HG02981 (cell line): ENCODE measurements around the gene XKR7.

Experiments
- ATAC-seq: cut with Tn5 transposase; IDR thresholded peaks from one replicate; pipeline ENCODE4 v1.9.1; 2021; ENCODE audit warnings: mild to moderate bottlenecking, moderate library complexity; ENCODE audit not compliant: unreplicated experiment

XKR7 gene

GRCh38 chr20:31939661-31940060 lies 28.3 kb upstream of the XKR7 start:
- no peak for ATAC-seq

DNA sequence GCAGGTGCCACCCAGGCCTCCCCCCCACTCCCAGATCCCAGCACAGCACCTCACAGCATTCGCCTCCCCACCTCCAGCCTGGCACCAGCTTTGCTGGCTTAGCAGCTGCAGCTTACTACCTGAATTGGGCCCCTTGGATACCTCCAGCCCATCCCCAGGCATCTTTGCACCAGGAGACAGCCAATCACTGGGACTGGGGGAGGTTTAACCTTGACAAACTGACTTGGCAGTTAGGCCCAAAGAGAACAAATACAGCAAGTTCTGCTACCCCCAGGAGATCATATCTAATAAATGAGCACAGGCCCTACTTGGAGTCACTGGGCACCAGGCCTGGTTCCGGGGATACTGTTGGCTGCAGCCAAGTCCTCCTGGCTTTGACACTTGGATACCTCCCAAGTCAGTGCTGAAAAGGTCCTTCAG lies 24.9 kb upstream of the XKR7 start:
- no peak for ATAC-seq

DNA sequence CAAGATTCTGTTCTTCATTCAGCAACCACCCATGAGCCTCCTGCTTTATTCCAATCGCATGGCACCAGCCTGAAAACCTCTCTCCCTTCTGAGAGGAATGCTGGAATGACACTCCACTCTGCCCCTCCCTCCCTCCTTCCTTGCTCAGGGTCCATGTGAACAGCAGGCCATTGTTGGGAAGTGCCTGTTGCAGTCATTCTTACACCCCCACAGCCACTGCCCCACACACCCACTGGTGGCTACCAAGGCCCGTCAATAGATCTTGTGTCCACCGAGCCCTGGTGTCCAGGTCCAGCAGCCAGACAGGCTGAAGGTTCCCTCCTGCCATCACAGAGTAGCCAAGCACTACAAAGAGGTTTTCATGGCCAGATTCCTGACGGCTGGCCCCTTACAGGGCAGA lies 22.6 kb upstream of the XKR7 start:
- ATAC-seq, result no peak

DNA sequence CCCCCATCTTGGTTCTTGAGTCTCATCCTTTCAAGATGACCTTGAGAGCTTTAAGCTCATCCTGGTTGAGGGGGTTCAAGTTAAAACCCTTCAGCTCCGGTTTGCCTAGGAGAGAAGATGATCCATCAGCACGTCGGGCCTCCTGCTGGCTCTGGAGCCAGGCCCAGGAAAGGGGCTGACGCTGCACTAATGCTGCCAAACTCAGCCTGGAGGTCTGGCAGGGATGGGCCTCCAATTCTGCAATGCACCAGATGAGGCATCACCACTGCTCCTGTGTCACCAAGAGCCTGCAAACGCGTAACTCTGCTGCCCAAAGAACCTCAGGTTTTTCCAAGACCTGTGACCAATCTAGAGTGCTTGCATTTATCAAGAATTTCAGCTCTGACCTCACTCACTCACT lies 22.2 kb upstream of the XKR7 start:
- no peak for ATAC-seq

DNA sequence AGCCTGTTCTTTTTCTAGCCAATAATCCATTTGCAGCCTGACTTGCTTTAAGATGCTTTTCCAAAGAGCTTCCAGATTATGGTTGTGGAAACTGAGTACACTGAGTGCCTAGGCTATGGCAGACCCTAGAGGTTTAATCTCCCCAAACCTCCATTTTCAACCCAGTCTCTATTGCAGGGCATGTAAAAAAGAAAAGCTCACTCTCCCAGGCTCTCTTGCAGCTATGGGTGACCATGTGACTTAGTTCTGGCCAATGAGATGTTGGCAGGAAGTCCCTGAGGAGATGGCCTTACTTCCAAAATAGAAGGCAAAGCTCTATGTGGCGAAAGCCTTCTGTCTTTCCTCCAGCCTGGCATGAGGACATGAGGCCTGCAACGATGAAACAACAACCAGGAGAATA lies 19.9 kb upstream of the XKR7 start:
- no peak for ATAC-seq

DNA sequence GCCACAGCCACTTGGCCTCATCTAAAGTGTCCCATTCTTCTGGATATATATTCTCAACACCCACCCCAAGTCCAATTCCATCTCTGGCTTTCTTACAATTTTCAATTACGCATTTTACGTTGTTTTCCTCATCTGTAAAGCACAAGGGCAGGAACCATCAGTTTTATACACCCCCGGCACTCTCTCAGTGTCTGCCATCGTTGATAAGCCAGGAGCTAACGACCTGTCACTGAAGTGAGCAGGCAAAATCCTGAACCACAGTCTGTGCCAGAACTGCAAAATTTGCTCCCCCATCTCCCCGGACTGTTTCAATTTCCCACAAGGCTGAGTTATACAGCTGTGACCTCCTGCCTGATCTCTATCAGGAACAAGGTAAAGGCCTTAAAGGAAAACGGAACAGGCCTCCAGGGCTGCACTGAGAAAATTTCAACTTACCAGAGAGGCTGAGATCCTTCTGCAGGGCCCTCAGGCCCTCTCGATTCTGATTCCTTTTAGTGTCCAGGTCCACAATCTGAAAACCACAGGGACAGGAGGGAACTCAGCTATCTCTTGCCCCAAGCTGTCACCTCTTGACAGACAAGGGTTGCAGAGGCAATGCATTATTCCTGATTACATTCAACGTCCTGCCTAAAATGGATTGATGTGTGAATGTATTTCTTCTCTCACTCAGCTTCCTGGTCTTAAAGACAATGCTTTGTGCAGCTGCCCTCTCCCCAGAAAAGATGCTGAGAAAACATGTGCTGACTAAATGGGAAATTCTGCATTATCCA lies 17.9 kb upstream of the XKR7 start:
- no peak for ATAC-seq

DNA sequence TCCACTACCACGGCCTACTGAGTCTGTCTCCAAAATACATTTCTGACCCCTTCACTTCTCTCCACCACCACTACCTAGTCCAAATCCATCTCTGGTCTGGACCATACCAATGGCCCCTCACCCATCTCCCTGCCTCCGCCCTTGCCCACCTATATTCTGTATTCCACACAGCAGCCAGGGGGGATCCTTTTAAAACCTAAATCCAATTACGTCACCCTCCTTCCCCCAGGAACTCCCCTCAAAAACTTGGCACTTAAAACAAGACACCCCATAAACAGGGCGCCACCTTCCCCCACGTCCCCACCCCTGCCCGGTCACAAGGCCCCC lies 16.8 kb upstream of the XKR7 start:
- no peak for ATAC-seq

GRCh38 chr20:31951530-31952453 lies 16.2 kb upstream of the XKR7 start, which contains the start of gene PDRG1:
Gene PDRG1, minus strand, starts transcription at chr20:31952046. Its CDS starts 85 bp downstream, at chr20:31951961.
- peak; percentile 81 for ATAC-seq

DNA sequence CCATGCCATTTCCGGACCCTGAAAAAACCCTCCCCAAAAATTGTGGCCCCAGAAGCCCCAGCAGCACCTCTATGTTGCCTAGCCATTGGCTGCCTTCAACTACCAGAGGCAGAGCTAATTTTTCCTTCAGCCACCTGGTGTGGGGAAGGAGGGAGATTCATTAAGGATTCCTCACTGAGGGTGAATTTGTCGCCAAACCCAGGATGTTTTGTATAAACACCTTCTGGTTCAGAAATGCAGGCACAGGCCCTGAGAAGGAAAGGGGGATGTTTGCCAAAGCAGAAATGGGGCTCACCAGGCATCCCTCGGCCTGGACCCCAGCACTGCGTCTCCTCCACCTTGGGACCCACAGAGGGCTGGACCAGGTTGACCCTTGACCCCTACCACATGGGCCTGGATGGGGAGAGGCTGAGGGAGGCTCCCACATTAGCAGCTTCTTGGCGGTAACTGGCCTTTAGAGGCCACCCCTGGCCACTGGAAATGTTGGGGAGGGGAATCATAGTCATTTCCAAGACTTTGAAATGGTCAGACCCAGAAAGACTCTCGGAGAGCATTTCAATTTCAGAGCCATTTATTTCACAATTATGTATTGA lies 14.3 kb upstream of the XKR7 start:
- ATAC-seq, result no peak

DNA sequence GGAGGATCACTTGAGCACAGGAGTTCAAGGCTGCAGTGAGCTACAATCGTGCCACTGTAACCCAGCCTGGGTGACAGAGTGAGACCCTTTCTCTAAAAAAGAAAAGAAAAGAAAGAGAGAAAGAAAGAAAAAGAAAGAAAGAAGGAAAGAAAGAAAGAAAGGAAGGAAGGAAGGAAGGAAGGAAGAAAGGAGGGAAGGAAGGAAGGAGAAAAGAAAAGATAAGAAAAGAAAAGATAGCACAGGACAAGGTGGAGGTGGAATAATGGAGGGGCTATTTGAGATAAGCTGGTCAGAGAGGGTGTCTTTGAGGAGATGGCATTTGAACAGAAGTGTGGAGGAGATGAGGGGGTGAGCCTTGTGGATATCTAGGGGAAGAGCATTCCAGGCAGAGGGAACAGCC lies 13.5 kb upstream of the XKR7 start:
- ATAC-seq, result no peak

GRCh38 chr20:31956556-31957526 lies 11.1 kb upstream of the XKR7 start:
- no peak for ATAC-seq

DNA sequence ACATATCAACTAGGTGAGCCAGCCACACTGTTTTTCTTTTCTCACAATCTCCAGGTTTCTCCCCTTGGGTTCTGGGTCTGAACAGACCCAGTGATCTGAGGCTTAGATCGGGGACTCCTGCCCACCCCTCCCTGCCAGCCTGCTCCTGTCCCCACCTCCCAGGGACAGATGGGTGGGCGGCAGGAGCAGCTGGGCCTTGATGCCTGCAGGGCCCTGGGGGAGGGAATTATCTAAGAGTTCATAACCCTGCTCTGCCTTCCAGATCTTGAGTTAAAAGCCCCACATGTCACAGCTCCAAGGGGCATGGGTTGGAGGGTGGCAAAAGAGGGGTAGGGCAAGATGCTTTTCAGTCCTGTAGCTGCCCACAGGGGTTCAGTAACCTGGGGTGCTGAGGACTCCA lies 5.2 kb upstream of the XKR7 start:
- no peak for ATAC-seq

DNA sequence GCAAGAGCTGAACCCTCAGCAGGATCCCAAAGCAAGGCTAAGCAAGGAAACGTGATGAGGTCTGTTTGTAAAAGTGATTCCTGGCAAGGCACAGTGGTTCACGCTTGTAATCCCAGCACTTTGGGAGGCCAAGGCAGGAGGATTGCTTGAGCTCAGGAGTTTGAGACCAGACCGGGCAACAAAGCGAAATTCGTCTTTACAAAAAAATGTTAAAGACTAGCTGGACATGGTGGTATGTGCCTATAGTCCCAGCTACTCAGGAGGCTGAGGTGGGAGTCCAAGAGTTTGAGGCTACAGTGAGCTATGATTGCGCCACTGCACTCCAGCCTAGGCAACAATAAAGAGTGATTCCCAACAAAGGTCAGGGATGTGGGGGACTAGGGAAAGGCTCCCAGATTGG lies 4.1 kb upstream of the XKR7 start:
- ATAC-seq, result no peak

DNA sequence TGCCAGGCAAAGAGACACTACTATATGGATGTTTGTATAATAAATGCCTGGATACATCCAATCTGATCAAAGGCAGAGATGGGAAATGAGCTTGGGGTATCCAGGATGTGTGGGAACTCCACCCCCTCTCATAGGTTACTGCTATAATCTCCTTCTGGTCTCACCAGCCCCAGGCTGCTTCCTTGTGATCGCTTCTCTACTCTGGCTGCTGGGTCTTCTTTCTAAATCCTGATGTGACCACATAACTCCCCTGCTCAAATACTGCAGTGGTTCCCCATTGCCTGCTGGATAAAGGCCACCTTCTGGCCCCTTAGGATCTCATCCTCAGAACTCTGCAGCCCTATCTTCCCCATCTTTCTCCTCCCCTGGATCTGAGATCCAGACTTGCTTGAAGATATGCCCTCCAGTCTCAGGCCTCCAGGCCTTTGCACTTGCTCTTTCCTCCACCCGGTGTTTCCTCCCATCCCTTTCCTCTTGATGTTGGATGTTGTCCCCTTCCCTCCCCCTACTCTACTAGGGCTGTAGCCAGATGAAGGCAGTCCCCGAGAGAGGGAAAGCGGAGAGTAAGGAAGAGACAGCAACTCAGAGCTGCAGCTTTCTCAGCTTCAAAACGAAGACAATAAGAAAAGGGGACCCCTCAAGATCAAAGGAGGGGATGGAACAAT lies 828 bp upstream of the XKR7 start:
- ATAC-seq, result no peak

DNA sequence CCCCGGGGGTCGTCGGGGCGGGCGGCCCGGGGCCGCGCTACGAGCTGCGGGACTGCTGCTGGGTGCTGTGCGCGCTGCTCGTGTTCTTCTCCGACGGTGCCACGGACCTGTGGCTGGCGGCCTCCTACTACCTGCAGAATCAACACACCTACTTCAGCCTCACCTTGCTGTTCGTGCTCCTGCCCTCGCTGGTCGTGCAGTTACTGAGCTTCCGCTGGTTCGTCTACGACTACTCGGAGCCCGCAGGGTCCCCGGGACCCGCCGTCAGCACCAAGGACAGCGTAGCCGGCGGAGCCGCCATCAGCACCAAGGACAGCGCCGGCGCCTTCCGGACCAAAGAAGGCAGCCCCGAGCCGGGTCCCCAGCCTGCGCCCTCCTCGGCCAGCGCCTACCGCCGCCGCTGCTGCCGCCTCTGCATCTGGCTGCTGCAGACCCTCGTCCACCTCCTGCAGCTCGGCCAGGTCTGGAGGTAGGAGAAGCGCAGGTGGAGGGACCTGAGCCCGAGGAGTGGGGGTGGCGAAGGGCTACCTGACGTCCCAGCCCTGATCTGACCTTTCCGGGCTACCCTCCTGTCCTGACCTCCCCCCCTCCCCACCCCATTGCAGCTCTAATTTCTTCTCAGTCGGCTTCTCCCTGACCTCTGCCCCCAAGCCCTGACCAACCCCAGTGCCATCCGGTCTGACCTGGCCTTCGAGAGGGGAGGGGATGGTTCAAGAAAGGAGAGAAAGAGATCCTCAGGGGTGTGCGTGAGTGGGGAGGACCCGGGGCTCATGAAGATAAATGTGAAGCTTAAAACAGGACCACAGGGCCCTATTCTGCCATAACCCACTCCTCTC lies 558 bp downstream of the XKR7 start:
- ATAC-seq, result no peak

DNA sequence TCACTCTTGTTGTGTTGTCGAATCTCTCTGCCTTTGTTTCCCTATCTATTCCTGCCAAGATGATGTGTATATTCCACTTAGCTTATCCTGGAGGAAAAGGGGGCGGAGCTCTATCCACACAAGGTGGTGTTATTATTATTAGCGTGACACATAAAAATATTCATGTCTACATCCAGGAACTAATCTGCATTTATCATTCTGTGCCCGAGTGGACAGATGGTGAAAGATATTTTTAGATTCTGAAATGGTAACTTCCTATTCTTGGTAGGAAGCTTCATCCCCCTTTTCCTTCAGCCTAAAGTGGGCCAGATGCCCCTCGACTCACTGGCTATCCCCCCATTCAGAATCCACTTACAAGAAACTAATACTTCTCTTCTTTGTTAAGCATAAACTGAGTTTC lies 2.0 kb downstream of the XKR7 start:
- no peak for ATAC-seq

GRCh38 chr20:31972471-31973021 lies 4.6 kb downstream of the XKR7 start:
- ATAC-seq, result no peak

DNA sequence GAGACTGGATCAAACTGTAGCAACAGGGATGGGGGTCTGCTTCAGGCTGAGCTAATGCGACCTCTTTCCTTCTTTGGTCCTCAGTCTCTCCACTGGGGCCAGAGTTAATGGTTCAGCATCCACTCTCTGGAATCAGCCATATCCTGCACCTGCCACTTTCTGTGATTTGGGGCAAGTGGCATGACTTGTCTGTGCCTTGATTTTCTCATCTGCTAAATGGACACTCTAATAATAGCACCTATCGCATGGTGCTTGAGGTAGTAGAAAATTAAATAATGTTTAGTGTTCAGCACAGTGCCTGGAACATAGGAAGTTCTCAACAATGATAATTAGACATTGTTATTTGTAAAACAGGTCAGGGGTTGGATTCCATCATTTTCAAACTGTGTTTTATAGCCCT lies 6.3 kb downstream of the XKR7 start:
- ATAC-seq, result no peak

DNA sequence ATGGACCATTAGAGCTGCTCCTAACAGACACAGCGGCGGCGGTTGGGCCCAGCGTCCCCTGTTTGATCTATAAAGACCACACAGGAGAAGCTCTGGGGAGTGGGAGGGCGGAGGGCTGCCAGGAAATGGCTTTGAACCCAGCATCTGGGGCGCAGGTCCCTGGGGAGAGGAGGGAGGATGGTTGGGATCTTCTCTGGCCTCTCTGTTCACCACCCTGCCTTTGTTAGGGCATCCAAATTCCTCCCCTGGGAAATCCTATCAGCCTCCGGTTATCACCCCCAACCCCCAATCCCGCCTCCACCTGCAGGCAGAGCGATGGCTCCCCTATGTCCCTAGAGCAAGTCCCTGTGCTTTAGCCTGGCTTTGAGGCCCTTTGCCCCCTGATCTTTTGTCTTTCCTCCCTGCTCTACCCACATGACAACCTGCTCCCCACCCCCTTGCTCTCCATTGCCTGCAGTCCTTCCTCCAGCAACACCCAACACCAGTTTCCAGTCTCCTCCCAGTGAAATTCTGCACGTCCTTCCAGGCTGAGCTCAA lies 7.1 kb downstream of the XKR7 start:
- ATAC-seq, result no peak
